HG03108 (cell line): ENCODE data around the gene CIC.
A peak's percentile ranks its signal among the peaks of the same experiment; 100 is the strongest.

Source experiments
- ATAC-seq: cut with Tn5 transposase; IDR thresholded peaks from one replicate; pipeline ENCODE4 v1.9.1; 2021; ENCODE audit warnings: moderate library complexity; ENCODE audit not compliant: unreplicated experiment

The CIC gene

DNA sequence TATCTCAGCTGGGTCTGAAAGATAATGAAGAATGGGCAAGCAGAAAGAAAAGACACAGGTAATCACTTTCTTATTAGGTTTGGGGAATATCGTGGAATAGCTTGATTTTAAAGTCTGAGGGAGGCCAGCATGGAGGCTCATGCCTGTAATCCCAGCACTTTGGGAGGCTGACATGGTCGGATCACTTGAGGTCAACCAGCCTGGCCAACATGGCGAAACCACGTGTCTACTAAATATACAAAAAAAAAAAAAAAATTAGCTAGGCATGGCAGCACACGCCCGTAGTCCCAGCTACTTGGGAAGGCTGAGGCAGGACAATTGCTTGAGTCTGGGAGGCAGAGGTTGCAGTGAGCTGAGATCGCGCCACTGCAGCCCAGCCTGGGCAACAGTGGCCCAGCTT, 34.8 kb downstream of the CIC start:
- ATAC-seq: no peak

DNA sequence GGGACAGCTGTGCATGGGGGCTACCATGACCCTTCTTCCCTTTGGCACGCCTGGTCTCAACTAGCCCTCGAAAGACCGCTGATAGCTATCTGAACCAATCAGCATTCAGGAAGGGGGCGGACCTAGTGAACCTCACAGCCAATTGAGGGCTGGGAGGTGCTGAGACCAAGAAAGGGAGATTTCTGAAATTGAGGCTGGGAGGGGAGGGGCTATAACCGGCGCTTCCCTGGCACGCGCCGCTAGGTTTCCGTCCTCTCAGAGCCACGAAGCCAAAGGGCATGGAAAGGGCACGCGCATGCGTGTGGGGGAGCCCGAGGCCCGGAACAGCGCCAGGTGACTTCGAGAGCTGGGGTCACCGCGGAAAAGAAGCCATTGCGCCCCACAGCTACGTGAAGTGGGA, 37.6 kb downstream of the CIC start:
- ATAC-seq: no peak

GRCh38 chr19:42309686-42310085, 40.6 kb downstream of the CIC start:
- no peak for ATAC-seq

GRCh38 chr19:42311657-42312056, 42.6 kb downstream of the CIC start:
- no peak for ATAC-seq

DNA sequence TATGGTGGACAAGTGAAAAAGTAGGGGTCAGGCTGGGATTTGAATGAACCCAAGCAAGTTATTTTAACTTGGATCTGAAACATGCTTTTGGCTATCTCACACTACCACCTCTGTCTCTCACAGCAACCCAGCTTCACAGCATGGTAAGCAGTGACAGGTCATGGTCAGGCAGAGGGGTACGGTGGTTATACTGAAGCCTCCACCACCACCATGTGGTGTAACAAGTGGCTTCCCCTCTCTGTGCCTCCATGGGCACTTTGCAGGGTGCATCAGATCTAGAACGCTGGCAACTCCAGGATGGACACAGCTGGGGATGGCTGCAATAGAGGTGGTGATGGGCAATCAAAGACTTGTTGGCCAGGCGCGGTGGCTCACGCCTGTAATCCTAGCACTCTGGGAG, 43.3 kb downstream of the CIC start:
- no peak for ATAC-seq

- no peak for ATAC-seq
Observed at GRCh38 chr19:42313096-42313839, 44.2 kb downstream of the CIC start, which contains the start of gene TMEM145. TMEM145 (plus strand) TSS chr19:42313309; CDS start chr19:42313377, 68 bp downstream.

DNA sequence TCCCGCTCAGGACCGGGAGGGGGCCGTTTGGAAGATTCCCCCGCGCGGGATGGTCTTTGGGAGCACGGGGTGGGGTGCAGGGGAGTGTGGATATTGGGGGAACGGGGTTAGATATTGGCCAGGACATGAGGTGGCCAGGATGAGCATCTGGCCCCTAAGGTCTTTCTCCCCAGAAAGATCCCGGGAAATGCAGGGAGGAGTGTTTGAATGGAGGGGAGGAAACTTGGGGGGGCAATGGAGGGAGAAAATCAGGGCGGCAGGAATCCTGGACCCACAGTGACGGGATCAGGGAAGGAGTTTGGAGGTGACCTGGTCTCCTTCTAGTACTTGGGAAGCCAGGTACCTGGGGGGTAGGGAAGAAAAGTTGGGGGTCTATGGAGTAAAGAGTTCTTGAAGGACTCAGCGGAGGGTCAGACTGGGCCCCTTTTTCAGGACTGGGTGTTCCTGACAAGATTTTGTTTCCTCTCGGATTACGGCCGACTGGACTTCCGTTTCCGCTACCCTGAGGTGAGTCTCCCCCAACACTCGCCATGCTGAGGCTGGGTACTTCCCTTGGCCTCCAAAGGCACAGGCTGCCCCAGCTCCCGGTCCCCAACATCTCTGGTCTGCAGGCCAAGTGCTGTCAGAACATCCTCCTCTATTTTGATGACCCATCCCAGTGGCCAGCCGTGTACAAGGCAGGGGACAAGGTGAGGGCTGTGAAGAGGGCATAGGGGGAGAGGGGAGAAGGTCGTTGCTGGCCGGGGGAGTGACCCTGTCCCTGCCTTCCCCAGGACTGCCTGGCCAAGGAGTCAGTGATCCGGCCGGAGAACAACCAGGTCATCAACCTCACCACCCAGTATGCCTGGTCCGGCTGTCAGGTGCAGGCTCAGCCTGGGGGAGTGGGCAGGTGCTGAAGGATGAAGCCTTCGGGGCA, 45.0 kb downstream of the CIC start:
- ATAC-seq: no peak

- ATAC-seq: no peak
Observed at GRCh38 chr19:42315024-42315423, 46.0 kb downstream of the CIC start.

DNA sequence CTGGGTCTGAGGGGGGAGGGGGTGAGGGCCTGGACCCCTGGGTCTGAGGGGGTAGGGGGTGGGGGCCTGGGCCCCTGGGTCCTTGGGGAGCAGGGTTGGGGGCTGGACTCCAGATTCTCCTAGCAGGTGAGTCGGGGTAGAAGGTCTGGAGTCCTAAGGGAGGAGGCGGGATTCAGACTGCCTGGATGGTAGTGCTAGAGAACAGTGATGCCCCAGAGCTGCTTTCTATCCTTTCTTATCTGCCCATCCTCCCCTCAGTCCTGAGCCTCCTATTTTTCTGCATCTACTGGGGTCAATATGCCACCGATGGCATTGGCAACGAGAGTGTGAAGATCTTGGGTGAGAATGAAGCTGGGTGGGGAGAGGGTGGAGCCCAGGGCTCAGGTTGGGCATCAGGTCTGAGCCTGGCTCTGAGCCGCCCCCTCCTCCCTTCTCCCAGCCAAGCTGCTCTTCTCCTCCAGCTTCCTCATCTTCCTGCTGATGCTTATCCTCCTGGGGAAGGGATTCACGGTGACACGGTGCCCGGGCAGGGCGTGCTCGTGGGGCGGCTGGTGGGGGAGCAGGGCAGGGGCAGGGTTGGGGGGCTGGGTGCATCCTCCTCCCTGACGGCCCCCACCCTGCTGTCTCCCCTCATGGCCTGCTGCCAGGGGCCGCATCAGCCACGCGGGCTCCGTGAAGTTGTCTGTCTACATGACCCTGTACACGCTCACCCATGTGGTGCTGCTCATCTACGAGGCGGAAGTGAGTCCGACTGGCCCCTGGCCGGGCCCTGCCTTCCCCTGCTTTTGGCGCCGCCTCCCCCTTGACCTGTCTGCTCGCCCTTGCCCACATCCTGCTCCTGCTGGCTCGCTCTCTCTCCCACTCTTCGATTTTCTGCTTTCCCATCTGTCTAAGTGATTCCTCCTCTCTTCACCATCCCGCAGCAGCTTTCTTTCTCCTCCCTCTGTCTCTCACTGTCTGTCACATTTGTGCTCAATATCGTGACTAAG, 47.5 kb downstream of the CIC start:
- no peak for ATAC-seq

DNA sequence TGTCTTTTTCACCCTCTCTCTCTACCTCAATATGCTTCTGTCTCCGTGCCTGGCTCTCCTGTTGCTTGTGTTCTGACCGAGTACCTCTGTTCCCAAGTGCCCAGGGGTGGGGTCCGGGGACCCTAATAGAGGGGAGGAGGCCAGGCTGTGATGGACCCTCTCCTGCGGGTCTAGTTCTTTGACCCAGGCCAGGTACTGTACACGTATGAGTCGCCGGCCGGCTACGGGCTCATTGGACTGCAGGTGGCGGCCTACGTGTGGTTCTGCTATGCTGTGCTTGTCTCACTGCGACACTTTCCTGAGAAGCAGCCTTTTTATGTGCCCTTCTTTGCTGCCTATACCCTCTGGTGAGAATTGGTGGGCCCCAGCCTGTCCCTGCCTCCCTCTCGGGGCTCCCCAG, 48.5 kb downstream of the CIC start:
- no peak for ATAC-seq

DNA sequence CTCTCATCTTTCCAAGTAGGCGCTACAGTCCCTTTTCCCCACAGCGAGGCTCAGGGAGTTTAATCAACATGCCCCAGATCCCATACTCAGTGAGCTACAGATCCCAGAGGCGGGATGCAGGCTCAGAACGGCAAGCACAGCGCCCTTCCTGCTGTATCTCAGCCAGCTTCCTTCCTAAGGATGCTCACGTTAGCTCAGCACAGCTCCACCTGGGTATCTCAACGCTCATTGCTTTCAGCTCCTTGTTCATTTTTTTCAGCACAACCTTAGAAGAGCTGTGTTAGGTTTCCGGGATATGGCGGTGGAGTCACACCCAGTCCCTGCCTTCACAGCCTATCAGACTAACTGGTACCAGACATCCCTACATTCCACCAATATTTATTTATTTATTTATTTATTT, 53.3 kb downstream of the CIC start:
- ATAC-seq: no peak

DNA sequence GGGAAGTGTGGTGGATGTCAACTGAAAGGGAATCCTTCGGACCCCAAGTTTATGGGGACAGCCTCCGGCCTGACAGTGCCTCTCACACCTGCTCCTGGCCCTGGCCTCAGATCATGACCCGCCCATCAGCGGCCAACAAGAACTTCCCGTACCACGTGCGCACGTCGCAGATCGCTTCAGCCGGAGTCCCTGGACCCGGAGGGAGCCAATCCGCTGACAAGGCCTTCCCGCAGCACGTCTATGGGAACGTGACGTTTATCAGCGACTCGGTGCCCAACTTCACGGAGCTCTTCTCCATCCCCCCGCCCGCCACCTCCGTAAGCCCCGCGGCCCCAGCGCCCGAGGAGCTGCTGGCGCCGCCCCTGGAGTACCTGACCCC, 54.4 kb downstream of the CIC start:
- ATAC-seq: no peak

- ATAC-seq: no peak
Observed at GRCh38 chr19:42323852-42324654, 55.0 kb downstream of the CIC start.

- ATAC-seq: no peak
Observed at GRCh38 chr19:42324655-42325307, 55.7 kb downstream of the CIC start.

DNA sequence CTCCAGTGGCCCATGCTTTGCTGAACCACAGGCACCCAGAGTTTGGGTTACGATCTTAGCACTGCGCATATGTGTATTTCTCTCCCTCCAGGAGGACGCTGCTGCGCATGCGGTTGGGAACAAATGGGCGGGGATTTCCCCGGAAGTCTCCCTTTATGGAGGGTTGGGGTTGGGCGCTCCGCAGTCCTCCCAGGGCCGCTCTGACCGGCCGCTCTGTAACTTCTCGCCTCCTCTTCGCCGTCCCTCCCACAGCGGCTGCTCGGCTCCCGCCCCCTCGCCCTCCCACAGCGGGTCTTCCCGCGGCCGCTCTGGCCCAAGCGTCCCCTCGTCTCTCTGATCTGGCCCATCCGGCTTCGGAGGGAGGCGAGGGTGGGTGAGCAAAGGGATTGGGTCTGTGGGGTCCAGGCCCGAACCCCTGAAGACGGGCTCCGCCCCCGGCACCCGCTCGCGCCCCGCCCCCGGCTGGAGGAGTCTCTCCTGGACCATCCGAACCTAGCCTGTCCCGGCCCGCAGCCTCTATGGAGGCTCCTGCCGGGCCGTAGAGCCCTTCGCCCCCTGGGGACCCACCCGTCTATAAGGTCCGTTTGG, 56.4 kb downstream of the CIC start, which contains the start of gene MEGF8:
Gene MEGF8, plus strand, starts transcription at position 328 of the 588 bp plus-strand sequence. CDS start 609 bp downstream, outside the sequence.
- ATAC-seq: peak; percentile 86

GRCh38 chr19:42325896-42326771, 57.1 kb downstream of the CIC start:
- no peak for ATAC-seq

- ATAC-seq: no peak
Observed at GRCh38 chr19:42326969-42327368, 57.9 kb downstream of the CIC start.

- ATAC-seq: no peak
Observed at GRCh38 chr19:42327381-42327780, 58.3 kb downstream of the CIC start.
